GM13977 (cell line): ENCODE results near the gene FGD3.

Source experiments
- DNase-seq: peaks from one replicate; pipeline ENCODE4 v3.0.0; 2012; ENCODE audit warnings: low spot score
- CTCF ChIP-seq: IDR thresholded peaks from 2 replicates; pipeline ENCODE4 v1.5.1; 2012; ENCODE audit warnings: mild to moderate bottlenecking, control low read depth; ENCODE audit not compliant: insufficient read depth; ENCODE audit errors: extremely low read depth, missing control alignments
- in situ Hi-C: fragments of 300-500 bp; cut with MboI; formaldehyde crosslinking; loops from one replicate; pipeline ENCODE4 v1.12.0; 2022; ENCODE audit warnings: low sequenced_read_pairs, low pct_unique_long_range_greater_than_20kb, mixed read lengths, inconsistent platforms; ENCODE audit not compliant: unreplicated experiment

Gene FGD3

GRCh38 chr9:93080406-93080805 lies 133.1 kb downstream of the FGD3 start:
- in situ Hi-C loops: no loop called here
- DNase-seq: no peak

GRCh38 chr9:93081081-93081529 lies 133.8 kb downstream of the FGD3 start:
- DNase-seq: no peak
- TF ChIP-seq CTCF: no peak
- in situ Hi-C loops: no loop called here

More at GRCh38 chr9:93080406-93080805, 133.1 kb downstream of the FGD3 start:
- no peak for TF ChIP-seq CTCF

- TF ChIP-seq CTCF: no peak
Observed at GRCh38 chr9:93081931-93082330, 134.6 kb downstream of the FGD3 start.

GRCh38 chr9:93082841-93083411 lies 135.6 kb downstream of the FGD3 start:
- DNase-seq: no peak
- no peak for TF ChIP-seq CTCF
- in situ Hi-C loops: no loop called here

More at GRCh38 chr9:93081931-93082330, 134.6 kb downstream of the FGD3 start:
- DNase-seq: no peak
- in situ Hi-C loops: no loop called here

GRCh38 chr9:93083592-93084470 lies 136.5 kb downstream of the FGD3 start:
- DNase-seq: no peak
- no peak for TF ChIP-seq CTCF
- in situ Hi-C loops: no loop called here

- no peak for TF ChIP-seq CTCF
- no peak for DNase-seq
- in situ Hi-C loops: no loop called here
Observed at GRCh38 chr9:93084471-93084881, 137.2 kb downstream of the FGD3 start.
